ENCODE data around the gene CAT. TPM values are rescaled to one million over a fixed set of nuclear protein-coding genes. Genes with fewer than 3 reads are reported as not detected.

Gene CAT
- polyA plus RNA-seq, 1 experiment = 104 TPM

GRCh38 chr11:34488855-34489557, 50.3 kb downstream of the CAT start:
- H3K4me3 ChIP-seq (ENCODE audit: low read depth, low read length) = no peak overlapping the region
- CTCF ChIA-PET = interaction anchor here (1.0 to 1.1 kb wide), 2 partner anchors 25 to 315 kb away, joined by 3 read pairs; no protein-coding TSS in a partner anchor
- DNase-seq (ENCODE audit: low read depth, low spot score) = no peak
- H3K9me3 ChIP-seq (ENCODE audit: control insufficient read depth, insufficient read depth, low read length) = no peaks in the 10 kb centered on the region
- H3K27ac ChIP-seq (ENCODE audit: low read depth, low read length) = no peak overlapping the region
- POLR2A ChIA-PET = no interaction called here
- H3K27me3 ChIP-seq (ENCODE audit: control insufficient read depth, insufficient read depth, low read length) = peaks cover 30% of the 10 kb centered on the region
- TF ChIP-seq CTCF (IDR thresholded peaks at IDR 0.05; ENCODE audit: low read depth, low read length) = no peak

DNA sequence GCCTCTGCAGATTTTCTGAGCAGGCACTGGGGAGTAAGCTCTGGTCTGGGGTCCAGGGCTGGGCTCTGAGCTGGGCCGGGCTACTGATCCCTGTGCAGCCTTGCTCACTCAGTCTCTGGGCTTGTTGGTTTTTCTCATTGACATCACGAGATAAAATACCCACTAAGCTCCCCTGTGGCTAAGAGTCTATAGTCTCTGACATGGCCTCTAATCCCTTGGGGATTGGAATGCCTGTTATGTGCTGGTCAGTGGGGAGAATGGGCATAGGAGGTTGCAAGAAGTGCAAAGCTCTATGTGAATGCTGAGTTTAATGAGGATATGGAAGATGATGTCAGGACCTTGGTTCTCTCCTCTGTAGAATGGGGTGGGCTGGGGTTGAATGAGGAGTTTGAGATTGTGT, 51.6 kb downstream of the CAT start:
- no peak for DNase-seq (ENCODE audit: low read depth, low spot score)
- Histone ChIP-seq H3K4me3 (ENCODE audit: low read depth, low read length) (no peak overlapping the region), H3K27ac (ENCODE audit: low read depth, low read length) (no peak overlapping the region), H3K9me3 (ENCODE audit: control insufficient read depth, insufficient read depth, low read length) (no peaks in the 10 kb centered on the region), H3K27me3 (ENCODE audit: control insufficient read depth, insufficient read depth, low read length) (peaks cover 38% of the 10 kb centered on the region)
- POLR2A ChIA-PET = no interaction called here
- TF ChIP-seq CTCF (IDR thresholded peaks at IDR 0.05; ENCODE audit: low read depth, low read length) = no peak
- CTCF ChIA-PET = interaction anchor here (1.1 kb wide), 1 partner anchor 10 kb away, joined by 4 read pairs; no protein-coding TSS in a partner anchor

DNA sequence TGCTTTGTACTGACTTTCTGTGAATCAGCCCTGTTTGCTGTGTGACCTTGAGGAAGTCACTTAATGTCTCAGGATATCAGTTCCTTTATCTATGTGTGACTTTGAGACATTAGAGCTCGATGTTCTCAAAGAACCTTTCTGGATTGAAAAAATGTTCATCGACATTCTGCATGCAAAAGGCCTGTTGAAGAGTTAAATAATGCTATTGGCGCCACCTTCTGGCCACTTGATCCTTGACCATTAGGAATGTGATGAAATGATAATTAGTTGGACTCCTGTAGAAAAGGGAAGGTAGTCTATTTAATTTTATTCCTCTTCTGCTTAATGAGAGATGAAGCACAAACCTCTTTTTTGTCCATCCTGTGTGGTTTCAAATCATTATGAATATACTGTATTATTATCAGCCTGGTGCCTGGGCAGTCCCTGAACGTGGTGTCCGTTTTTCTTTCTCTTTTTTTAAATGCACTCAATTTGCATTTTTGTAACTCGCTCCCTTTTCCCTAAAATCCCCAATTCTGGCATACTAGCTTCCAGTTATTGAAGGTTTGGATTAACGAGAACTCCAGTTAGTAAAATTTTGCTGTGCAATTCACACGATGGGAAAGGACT, 54.2 kb downstream of the CAT start:
- H3K27me3 ChIP-seq (ENCODE audit: control insufficient read depth, insufficient read depth, low read length) = peaks cover 33% of the 10 kb centered on the region
- no peak overlapping the region for H3K27ac ChIP-seq (ENCODE audit: low read depth, low read length)
- no peak overlapping the region for H3K4me3 ChIP-seq (ENCODE audit: low read depth, low read length)
- POLR2A ChIA-PET = no interaction called here
- H3K9me3 ChIP-seq (ENCODE audit: control insufficient read depth, insufficient read depth, low read length) = no peaks in the 10 kb centered on the region; the same call in 1 of the 2 replicates
- peak; percentile 54 for TF ChIP-seq CTCF (IDR thresholded peaks at IDR 0.05; ENCODE audit: low read depth, low read length)
- CTCF ChIA-PET = interaction anchor here (0.6 to 2.9 kb wide), 44 partner anchors 9 to 890 kb away, joined by 3 to 23 read pairs (median 4); partner anchors contain the start of gene ELF5
- DNase-seq (ENCODE audit: low read depth, low spot score) = no peak

DNA sequence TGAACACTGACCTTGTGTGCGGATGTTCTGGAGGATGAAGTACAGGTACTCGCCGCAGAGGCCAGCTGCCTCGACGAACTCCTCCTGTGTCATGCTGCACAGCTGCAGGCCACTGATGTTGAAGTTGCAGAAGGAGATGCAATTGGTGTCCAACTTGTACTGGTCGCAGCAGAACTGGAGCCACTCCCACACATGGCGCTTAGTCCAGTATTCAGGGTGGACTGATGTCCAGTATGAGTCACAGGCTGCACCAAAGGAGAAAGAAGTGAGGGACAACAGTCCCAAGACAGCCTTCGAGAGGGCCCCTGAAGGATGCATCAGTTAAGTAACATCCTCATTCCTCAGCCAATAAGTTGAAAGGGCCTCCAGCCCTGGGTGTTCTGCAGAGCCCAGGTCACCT, 54.7 kb downstream of the CAT start:
- Histone ChIP-seq H3K4me3 (ENCODE audit: low read depth, low read length) (no peak overlapping the region), H3K9me3 (ENCODE audit: control insufficient read depth, insufficient read depth, low read length) (no peaks in the 10 kb centered on the region; the same call in 1 of the 2 replicates), H3K27ac (ENCODE audit: low read depth, low read length) (no peak overlapping the region), H3K27me3 (ENCODE audit: control insufficient read depth, insufficient read depth, low read length) (peaks cover 32% of the 10 kb centered on the region)
- DNase-seq (ENCODE audit: low read depth, low spot score) = no peak
- POLR2A ChIA-PET = no interaction called here
- CTCF ChIA-PET = interaction anchor here (1.1 to 2.9 kb wide), 12 partner anchors 8 to 323 kb away, joined by 3 to 23 read pairs (median 9); partner anchors contain the start of gene ELF5
- no peak for TF ChIP-seq CTCF (IDR thresholded peaks at IDR 0.05; ENCODE audit: low read depth, low read length)

Data from AG04450 (cell line).